Measurements from ENCODE around the gene KASH5. TPM values are rescaled to one million over a fixed set of nuclear protein-coding genes. Genes with fewer than 3 reads are reported as not detected.

The KASH5 gene
- total and polyA plus RNA-seq, 2 of the 8 experiments (the other 6 are each of a cell fraction or from before 2014, with no cell fraction given), result 0.05 to 0.19 TPM

Other genes starting within 250 kb of the KASH5 start
- 1.8 and 2.3 TPM in 2 replicates for gene HRC, start 232.9 kb upstream of the KASH5 start, total RNA-seq (2021; fragmentation: NEBNext Ultra II Directional; extraction: Animal tissue kit (Norgen Biotek cat#: 25700))
- 2.6 and 6.8 TPM in 2 replicates for gene HRC, start 232.9 kb upstream of the KASH5 start, polyA plus RNA-seq (2011; rRNA removed)
- 11.3 and 12.6 TPM in 2 replicates for gene TRPM4, start 230.5 kb upstream of the KASH5 start, total RNA-seq (2021; fragmentation: NEBNext Ultra II Directional; extraction: Animal tissue kit (Norgen Biotek cat#: 25700))
- gene TRPM4, start 230.5 kb upstream of the KASH5 start, polyA plus RNA-seq (2011; rRNA removed), result 13.3 and 21.5 TPM in 2 replicates
- gene SLC6A16, start 63.1 kb upstream of the KASH5 start, total RNA-seq (2021; fragmentation: NEBNext Ultra II Directional; extraction: Animal tissue kit (Norgen Biotek cat#: 25700)), result 1.5 and 1.7 TPM in 2 replicates
- 0.93 and 1.1 TPM in 2 replicates for gene SLC6A16, start 63.1 kb upstream of the KASH5 start, polyA plus RNA-seq (2011; rRNA removed)
- not detected in 2 replicates for gene CD37, start 52.8 kb upstream of the KASH5 start, total RNA-seq (2021; fragmentation: NEBNext Ultra II Directional; extraction: Animal tissue kit (Norgen Biotek cat#: 25700))
- not detected in 2 replicates for gene CD37, start 52.8 kb upstream of the KASH5 start, polyA plus RNA-seq (2011; rRNA removed)
- 146 and 156 TPM in 2 replicates for gene TEAD2, start 25.8 kb upstream of the KASH5 start, total RNA-seq (2021; fragmentation: NEBNext Ultra II Directional; extraction: Animal tissue kit (Norgen Biotek cat#: 25700))
- 87.6 and 110 TPM in 2 replicates for gene TEAD2, start 25.8 kb upstream of the KASH5 start, polyA plus RNA-seq (2011; rRNA removed)
- 2.6 and 3.1 TPM in 2 replicates for gene DKKL1, start 24.4 kb upstream of the KASH5 start, total RNA-seq (2021; fragmentation: NEBNext Ultra II Directional; extraction: Animal tissue kit (Norgen Biotek cat#: 25700))
- gene DKKL1, start 24.4 kb upstream of the KASH5 start, polyA plus RNA-seq (2011; rRNA removed), result 5.9 and 6.8 TPM in 2 replicates
- 0.82 TPM in 1 of 2 replicates, not detected in the other for gene PTH2, start 35.2 kb downstream of the KASH5 start, total RNA-seq (2021; fragmentation: NEBNext Ultra II Directional; extraction: Animal tissue kit (Norgen Biotek cat#: 25700))
- 0.50 TPM in 1 of 2 replicates, not detected in the other for gene PTH2, start 35.2 kb downstream of the KASH5 start, polyA plus RNA-seq (2011; rRNA removed)
- 0.93 and 1.1 TPM in 2 replicates for gene GFY, start 37.1 kb downstream of the KASH5 start, total RNA-seq (2021; fragmentation: NEBNext Ultra II Directional; extraction: Animal tissue kit (Norgen Biotek cat#: 25700))
- gene GFY, start 37.1 kb downstream of the KASH5 start, polyA plus RNA-seq (2011; rRNA removed), result 0.68 and 1.2 TPM in 2 replicates
- gene SLC17A7, start 53.3 kb downstream of the KASH5 start, total RNA-seq (2021; fragmentation: NEBNext Ultra II Directional; extraction: Animal tissue kit (Norgen Biotek cat#: 25700)), result 2.3 and 3.0 TPM in 2 replicates
- 2.7 and 4.7 TPM in 2 replicates for gene SLC17A7, start 53.3 kb downstream of the KASH5 start, polyA plus RNA-seq (2011; rRNA removed)
- gene PIH1D1, start 63.6 kb downstream of the KASH5 start, total RNA-seq (2021; fragmentation: NEBNext Ultra II Directional; extraction: Animal tissue kit (Norgen Biotek cat#: 25700)), result 146 and 155 TPM in 2 replicates
- gene PIH1D1, start 63.6 kb downstream of the KASH5 start, polyA plus RNA-seq (2011; rRNA removed), result 195 and 220 TPM in 2 replicates
- 32.7 and 34.3 TPM in 2 replicates for gene ALDH16A1, start 65.0 kb downstream of the KASH5 start, total RNA-seq (2021; fragmentation: NEBNext Ultra II Directional; extraction: Animal tissue kit (Norgen Biotek cat#: 25700))
- 30.5 and 54.8 TPM in 2 replicates for gene ALDH16A1, start 65.0 kb downstream of the KASH5 start, polyA plus RNA-seq (2011; rRNA removed)
- 1.6 and 2.6 TPM in 2 replicates for gene FLT3LG, start 86.0 kb downstream of the KASH5 start, total RNA-seq (2021; fragmentation: NEBNext Ultra II Directional; extraction: Animal tissue kit (Norgen Biotek cat#: 25700))
- gene FLT3LG, start 86.0 kb downstream of the KASH5 start, polyA plus RNA-seq (2011; rRNA removed), result 3.2 and 3.9 TPM in 2 replicates
- 3,305 and 3,520 TPM in 2 replicates for gene RPL13A, start 99.4 kb downstream of the KASH5 start, total RNA-seq (2021; fragmentation: NEBNext Ultra II Directional; extraction: Animal tissue kit (Norgen Biotek cat#: 25700))
- 8,501 and 8,868 TPM in 2 replicates for gene RPL13A, start 99.4 kb downstream of the KASH5 start, polyA plus RNA-seq (2011; rRNA removed)
- 2,240 and 2,296 TPM in 2 replicates for gene RPS11, start 108.2 kb downstream of the KASH5 start, total RNA-seq (2021; fragmentation: NEBNext Ultra II Directional; extraction: Animal tissue kit (Norgen Biotek cat#: 25700))
- 4,988 and 6,072 TPM in 2 replicates for gene RPS11, start 108.2 kb downstream of the KASH5 start, polyA plus RNA-seq (2011; rRNA removed)
- 43.4 and 46.5 TPM in 2 replicates for gene FCGRT, start 124.4 kb downstream of the KASH5 start, total RNA-seq (2021; fragmentation: NEBNext Ultra II Directional; extraction: Animal tissue kit (Norgen Biotek cat#: 25700))
- 41.2 and 66.7 TPM in 2 replicates for gene FCGRT, start 124.4 kb downstream of the KASH5 start, polyA plus RNA-seq (2011; rRNA removed)
- 18.9 and 19.5 TPM in 2 replicates for gene RCN3, start 139.8 kb downstream of the KASH5 start, total RNA-seq (2021; fragmentation: NEBNext Ultra II Directional; extraction: Animal tissue kit (Norgen Biotek cat#: 25700))
- 5.8 and 9.4 TPM in 2 replicates for gene RCN3, start 139.8 kb downstream of the KASH5 start, polyA plus RNA-seq (2011; rRNA removed)
- 85.1 and 93.8 TPM in 2 replicates for gene NOSIP, start 192.3 kb downstream of the KASH5 start, total RNA-seq (2021; fragmentation: NEBNext Ultra II Directional; extraction: Animal tissue kit (Norgen Biotek cat#: 25700))
- gene NOSIP, start 192.3 kb downstream of the KASH5 start, polyA plus RNA-seq (2011; rRNA removed), result 192 and 254 TPM in 2 replicates
- 4.1 and 5.7 TPM in 2 replicates for gene PRRG2, start 193.1 kb downstream of the KASH5 start, total RNA-seq (2021; fragmentation: NEBNext Ultra II Directional; extraction: Animal tissue kit (Norgen Biotek cat#: 25700))
- gene PRRG2, start 193.1 kb downstream of the KASH5 start, polyA plus RNA-seq (2011; rRNA removed), result 5.6 and 6.3 TPM in 2 replicates
- 59.4 and 63.8 TPM in 2 replicates for gene PRR12, start 202.9 kb downstream of the KASH5 start, total RNA-seq (2021; fragmentation: NEBNext Ultra II Directional; extraction: Animal tissue kit (Norgen Biotek cat#: 25700))
- 2.5 and 4.6 TPM in 2 replicates for gene PRR12, start 202.9 kb downstream of the KASH5 start, polyA plus RNA-seq (2011; rRNA removed)